Measurements from ENCODE around the gene COG3. TPM values are rescaled to one million over a fixed set of nuclear protein-coding genes. Genes with fewer than 3 reads are reported as not detected.

The COG3 gene
- total and polyA plus RNA-seq, 2 experiments from 2014 or later = 26.2 to 82.9 TPM

DNA sequence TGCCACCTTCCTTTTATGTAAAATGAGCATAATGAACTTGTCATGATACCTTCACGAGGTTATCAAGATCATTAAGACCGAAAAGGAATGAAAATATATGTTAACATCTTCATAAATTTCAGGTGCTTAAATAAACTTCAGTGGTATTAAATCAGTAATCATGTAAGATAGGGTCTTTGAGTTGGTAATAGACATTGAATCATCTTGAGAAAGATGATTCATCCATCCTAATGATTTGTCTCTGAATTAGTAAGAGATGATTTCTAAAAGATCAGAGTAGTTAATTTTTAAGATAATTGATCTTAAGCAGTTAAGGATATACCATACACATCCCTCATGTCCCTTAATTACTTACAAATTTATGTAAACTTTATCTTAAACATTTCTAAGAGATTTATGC is 52.0 kb downstream of the COG3 start:
- no peak for DNase-seq (ENCODE audit: low read depth in 1 of 2, low spot score in 1 of 2)
- Histone ChIP-seq H3K27me3 (no peaks in the 10 kb centered on the region), H3K27ac (no peak overlapping the region), H3K4me3 (no peak overlapping the region), H3K9me3 (ENCODE audit: low read depth) (no peaks in the 10 kb centered on the region), H3K4me1 (ENCODE audit: low read depth) (peaks cover 13% of the 10 kb centered on the region), H3K36me3 (peaks cover 35% of the 10 kb centered on the region)
- TF ChIP-seq, protein P1, sequence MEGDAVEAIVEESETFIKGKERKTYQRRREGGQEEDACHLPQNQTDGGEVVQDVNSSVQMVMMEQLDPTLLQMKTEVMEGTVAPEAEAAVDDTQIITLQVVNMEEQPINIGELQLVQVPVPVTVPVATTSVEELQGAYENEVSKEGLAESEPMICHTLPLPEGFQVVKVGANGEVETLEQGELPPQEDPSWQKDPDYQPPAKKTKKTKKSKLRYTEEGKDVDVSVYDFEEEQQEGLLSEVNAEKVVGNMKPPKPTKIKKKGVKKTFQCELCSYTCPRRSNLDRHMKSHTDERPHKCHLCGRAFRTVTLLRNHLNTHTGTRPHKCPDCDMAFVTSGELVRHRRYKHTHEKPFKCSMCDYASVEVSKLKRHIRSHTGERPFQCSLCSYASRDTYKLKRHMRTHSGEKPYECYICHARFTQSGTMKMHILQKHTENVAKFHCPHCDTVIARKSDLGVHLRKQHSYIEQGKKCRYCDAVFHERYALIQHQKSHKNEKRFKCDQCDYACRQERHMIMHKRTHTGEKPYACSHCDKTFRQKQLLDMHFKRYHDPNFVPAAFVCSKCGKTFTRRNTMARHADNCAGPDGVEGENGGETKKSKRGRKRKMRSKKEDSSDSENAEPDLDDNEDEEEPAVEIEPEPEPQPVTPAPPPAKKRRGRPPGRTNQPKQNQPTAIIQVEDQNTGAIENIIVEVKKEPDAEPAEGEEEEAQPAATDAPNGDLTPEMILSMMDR (IDR thresholded peaks at IDR 0.05; ENCODE audit: low read depth, low read length) = no peak

DNA sequence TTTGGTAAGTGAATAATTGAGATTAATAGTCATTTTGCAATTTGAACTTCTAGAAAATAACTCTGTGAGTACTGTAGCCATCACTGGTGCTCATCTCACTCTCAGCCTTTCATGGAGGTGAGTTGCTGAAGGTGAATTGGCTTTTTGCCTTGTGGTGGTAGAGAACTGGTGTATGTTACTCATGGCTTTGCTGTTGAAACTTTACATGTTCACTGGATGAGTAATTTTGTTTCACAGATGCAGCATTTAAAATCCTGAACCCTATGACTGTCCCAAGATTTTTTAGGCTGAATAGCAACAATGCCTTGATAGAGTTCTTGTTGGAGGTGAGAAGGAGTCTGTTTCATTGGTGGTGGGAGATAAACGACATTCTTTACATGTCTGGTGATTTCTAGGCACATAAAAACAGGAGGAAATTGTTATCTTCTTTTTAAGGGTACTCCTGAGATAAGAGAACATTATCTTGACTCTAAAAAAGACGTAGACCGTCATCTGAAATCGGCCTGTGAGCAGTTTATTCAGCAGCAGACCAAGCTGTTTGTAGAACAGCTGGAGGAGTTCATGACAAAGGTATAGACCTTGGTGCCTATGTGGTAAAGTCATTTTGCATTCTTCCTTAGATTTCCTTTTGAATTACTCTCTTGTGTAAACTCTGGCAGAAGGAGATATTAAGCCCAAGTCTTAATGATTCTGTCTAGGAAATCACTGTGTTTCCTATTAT is 53.9 kb downstream of the COG3 start:
- peak in 1 of 2 donors; percentile 48 for DNase-seq (ENCODE audit: low read depth in 1 of 2, low spot score in 1 of 2)
- Histone ChIP-seq H3K9me3 (ENCODE audit: low read depth) (no peaks in the 10 kb centered on the region), H3K27ac (peak overlapping the region; percentile 27), H3K4me1 (ENCODE audit: low read depth) (peaks cover 16% of the 10 kb centered on the region), H3K27me3 (no peaks in the 10 kb centered on the region), H3K4me3 (no peak overlapping the region), H3K36me3 (peaks cover 23% of the 10 kb centered on the region)
- TF ChIP-seq, protein P1 (IDR thresholded peaks at IDR 0.05; ENCODE audit: low read depth, low read length) = no peak

DNA sequence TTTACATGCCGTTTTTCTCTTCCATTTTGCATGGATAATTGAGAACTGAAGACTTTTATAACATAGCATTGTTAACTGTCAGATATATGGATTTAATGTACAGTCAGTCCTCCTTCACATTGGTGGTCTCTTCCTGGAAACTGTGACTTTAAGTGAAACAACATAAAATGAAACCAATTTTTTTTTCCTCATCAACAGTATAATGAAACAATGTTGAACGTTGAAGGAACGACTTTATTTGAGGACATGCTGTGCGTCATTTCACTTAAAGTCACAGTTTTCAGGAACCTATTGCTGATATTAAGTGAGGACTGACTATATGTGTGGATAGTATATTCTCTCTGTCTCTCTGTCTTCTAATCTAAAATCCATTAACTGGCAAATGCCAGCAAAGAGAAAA is 54.8 kb downstream of the COG3 start:
- H3K36me3 ChIP-seq = peaks cover 21% of the 10 kb centered on the region
- no peaks in the 10 kb centered on the region for H3K9me3 ChIP-seq (ENCODE audit: low read depth)
- H3K4me3 ChIP-seq = no peak overlapping the region
- no peaks in the 10 kb centered on the region for H3K27me3 ChIP-seq
- peaks cover 18% of the 10 kb centered on the region for H3K4me1 ChIP-seq (ENCODE audit: low read depth)
- no peak for DNase-seq (ENCODE audit: low read depth in 1 of 2, low spot score in 1 of 2)
- H3K27ac ChIP-seq = no peak overlapping the region
- TF ChIP-seq, protein P1 (IDR thresholded peaks at IDR 0.05; ENCODE audit: low read depth, low read length) = no peak

DNA sequence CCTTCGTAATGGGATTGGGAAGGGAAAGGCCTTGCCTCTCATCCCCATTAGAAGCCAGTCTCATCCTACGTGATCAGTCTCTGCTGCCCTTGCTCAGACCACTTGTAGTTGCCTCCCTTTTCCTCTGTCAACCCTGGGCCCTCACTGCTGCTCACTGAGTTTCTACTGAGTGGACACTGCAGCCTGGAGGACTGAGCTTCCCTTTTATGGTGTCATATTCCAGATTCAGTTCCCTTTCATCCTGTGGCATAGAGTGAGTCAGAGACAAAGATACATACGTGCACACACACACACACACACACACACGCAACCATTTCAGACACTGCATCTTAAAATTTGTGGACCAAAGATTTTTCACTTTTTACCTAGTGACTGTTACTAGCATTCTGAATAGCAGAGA is 56.6 kb downstream of the COG3 start:
- TF ChIP-seq, protein P1 (IDR thresholded peaks at IDR 0.05; ENCODE audit: low read depth, low read length) = no peak
- H3K27ac ChIP-seq = no peak overlapping the region
- H3K4me3 ChIP-seq = no peak overlapping the region
- peak; percentile 10 to 14 for DNase-seq (ENCODE audit: low read depth in 1 of 2, low spot score in 1 of 2)
- H3K36me3 ChIP-seq = peaks cover 15% of the 10 kb centered on the region
- peaks cover 26% of the 10 kb centered on the region for H3K4me1 ChIP-seq (ENCODE audit: low read depth)
- no peaks in the 10 kb centered on the region for H3K9me3 ChIP-seq (ENCODE audit: low read depth)
- no peaks in the 10 kb centered on the region for H3K27me3 ChIP-seq

DNA sequence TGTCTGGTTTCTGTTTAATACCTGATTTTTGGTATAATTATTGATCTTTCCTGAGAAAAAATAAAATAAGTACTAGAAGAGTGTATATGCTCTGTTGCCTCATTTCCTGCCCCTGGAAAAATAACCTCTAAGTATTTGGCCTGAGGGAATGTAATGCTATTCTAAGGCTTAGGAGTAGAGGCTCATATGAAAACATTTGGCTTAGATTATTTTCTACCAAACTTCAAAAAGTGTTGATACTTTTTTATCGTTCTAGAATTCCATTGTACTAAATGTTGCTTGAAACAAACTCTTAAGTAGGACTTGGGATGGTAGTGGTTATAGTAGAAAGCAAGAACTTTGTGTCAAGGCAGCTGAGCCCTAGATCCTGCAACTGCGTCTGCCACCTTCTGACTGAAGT is 57.8 kb downstream of the COG3 start:
- H3K9me3 ChIP-seq (ENCODE audit: low read depth) = no peaks in the 10 kb centered on the region
- no peaks in the 10 kb centered on the region for H3K27me3 ChIP-seq
- TF ChIP-seq, protein P1 (IDR thresholded peaks at IDR 0.05; ENCODE audit: low read depth, low read length) = no peak
- H3K27ac ChIP-seq = no peak overlapping the region
- no peak for DNase-seq (ENCODE audit: low read depth in 1 of 2, low spot score in 1 of 2)
- no peak overlapping the region for H3K4me3 ChIP-seq
- H3K4me1 ChIP-seq (ENCODE audit: low read depth) = peaks cover 38% of the 10 kb centered on the region
- peaks cover 11% of the 10 kb centered on the region for H3K36me3 ChIP-seq
